Skin epidermis (tissue), 12 donors: ENCODE data around the gene PPL.

ENCODE experiments used
- H3K27ac ChIP-seq, 21 experiments: fragments of 200-600 bp; sonication (generic) in 11 of 21; one replicate each; pipeline ENCODE4 v1.5.0; 2020; ENCODE audit warnings: mild to moderate bottlenecking in 3 of 21, inconsistent platforms in 2 of 21, moderate library complexity in 2 of 21
- H3K4me3 ChIP-seq, 7 experiments: fragments of 200-600 bp; sonication (generic) in 2 of 7; one replicate each; pipeline ENCODE4 v1.5.0; 2020; ENCODE audit warnings: inconsistent platforms in 2 of 7, mild to moderate bottlenecking in 2 of 7, moderate library complexity in 1 of 7

Gene PPL

DNA sequence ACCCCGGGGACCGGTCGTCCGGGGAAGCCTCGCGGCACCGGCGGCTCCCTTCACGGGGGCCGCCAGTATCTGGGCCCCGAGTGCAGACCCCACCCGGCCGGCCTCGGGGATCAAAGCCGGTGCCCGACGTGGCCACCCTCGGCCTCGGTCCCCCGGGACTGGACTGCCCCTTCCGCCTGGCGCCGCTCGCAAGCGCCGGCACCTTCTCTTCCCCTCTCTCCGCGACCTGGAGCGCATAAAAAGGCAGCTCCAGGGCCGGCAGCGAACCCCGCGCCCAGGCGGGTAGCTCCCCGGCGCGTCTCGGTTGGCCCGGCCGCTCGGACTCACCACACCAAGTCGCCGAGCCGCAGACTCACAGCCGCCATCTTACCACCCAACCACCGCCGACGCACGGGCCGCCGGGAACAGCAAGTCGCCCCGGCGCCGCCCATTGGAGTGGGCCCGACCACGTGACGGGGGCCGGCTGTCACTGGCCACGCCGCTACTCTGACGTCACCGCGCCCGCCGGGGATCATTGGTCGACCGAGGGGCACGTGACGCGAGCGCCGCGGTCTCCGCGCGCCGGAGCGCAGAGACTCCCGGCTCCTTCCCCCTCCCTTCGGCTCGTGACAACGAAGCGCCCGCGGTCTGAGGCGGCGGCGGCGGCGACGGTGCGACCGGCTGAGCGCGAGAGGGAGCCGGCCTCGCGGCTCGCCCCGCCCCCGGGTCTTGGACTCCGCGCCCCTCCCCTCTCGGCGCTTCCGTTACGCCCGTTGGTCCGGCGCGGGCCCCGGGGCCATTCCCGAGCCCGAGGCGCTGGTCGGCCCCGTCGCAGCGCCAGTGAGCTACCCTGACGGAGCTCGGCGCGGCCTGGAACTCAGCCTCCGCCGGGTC is 89.8 kb downstream of the PPL start, which contains the start of the genes GLYR1 and UBN1:
GLYR1 (minus strand) TSS at position 388 of the 873 bp plus-strand sequence; CDS start at position 365, 23 bp downstream.
UBN1 (plus strand) TSS at position 581 of the 873 bp plus-strand sequence. CDS start 5,437 bp downstream, outside the sequence.
- peak within 1 kb of the TSS; percentile 87 to 99 (median 98) for H3K27ac ChIP-seq

GRCh38 chr16:4846503-4846900 is 90.4 kb downstream of the PPL start:
- Histone ChIP-seq H3K27ac (peak overlapping the region; percentile 87 to 99 (median 98)), H3K4me3 (peak overlapping the region; percentile 86 to 100 (median 97))

More for the DNA sequence above, 89.8 kb downstream of the PPL start, which contains the start of the genes GLYR1 and UBN1:
- peak within 1 kb of the TSS; percentile 86 to 100 (median 97) for H3K4me3 ChIP-seq

GRCh38 chr16:4840984-4841383 is 96.0 kb downstream of the PPL start:
- Histone ChIP-seq H3K27ac (no peak overlapping the region), H3K4me3 (no peak overlapping the region)

DNA sequence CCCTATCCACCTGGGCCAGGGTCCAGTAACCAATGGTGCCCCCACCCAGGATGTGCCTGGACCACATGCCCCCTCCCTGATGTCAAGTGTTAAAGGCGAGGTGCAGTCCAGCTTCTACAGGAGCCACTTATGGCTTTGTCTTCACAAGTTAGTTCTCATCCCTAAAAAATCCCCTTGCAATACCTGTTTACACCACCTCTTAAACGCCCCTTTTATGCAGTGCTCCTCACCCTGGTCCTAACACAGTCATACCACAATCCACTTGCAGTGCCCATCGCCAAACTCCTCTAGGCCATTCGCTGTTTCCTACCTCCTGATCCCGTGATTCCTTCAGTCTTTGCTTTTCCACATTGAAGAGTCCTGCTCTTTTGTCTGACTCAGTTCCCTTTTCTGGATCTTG is 97.0 kb downstream of the PPL start:
- no peak overlapping the region for H3K27ac ChIP-seq
- H3K4me3 ChIP-seq = no peak overlapping the region

DNA sequence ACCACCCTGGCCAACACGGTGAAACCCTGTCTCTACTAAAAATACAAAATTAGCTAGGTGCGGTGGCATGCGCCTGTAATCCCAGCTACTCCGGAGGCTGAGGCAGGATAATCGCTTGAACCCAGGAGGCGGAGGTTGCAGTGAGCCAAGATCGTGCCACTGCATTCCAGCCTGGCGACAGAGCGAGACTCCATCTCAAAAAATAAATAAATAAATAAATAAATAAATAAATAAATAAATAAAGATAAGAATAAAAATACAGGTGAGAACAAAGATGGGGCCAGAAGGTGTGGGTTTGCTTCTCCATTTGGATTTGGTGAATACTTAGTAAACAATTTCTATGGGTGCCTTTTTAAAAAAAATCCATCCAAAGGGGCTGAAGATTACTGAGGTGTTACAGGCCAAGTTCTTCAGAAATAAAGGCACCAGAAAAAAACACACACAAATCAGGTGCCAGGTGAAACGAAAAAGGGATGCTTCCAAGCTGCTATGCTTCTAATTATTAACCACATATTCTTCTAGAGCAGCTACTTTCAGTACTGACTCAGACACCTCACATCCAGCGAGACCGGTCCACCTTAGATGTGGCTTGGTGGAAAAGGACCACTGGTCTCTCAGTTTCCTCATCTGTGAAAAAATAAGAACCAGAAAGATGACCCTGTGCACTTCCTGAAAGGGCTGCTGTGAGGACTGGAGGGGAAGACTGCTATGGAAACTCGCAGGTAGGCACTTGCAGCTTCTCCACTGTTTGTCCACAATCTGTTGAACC is 99.0 kb downstream of the PPL start:
- no peak overlapping the region for H3K27ac ChIP-seq
- H3K4me3 ChIP-seq = no peak overlapping the region

- no peak overlapping the region for H3K4me3 ChIP-seq
Measured at GRCh38 chr16:4836727-4837126, 100.2 kb downstream of the PPL start.

GRCh38 chr16:4833584-4833983 is 103.4 kb downstream of the PPL start:
- no peak overlapping the region for H3K27ac ChIP-seq

More at GRCh38 chr16:4836727-4837126, 100.2 kb downstream of the PPL start:
- no peak overlapping the region for H3K27ac ChIP-seq

GRCh38 chr16:4832698-4833343 is 104.1 kb downstream of the PPL start:
- H3K4me3 ChIP-seq = no peak overlapping the region
- no peak overlapping the region for H3K27ac ChIP-seq

More at GRCh38 chr16:4833584-4833983, 103.4 kb downstream of the PPL start:
- no peak overlapping the region for H3K4me3 ChIP-seq
